HG02884 (cell line): Measurements from ENCODE around the gene JCAD.

ENCODE experiments used
- ATAC-seq: cut with Tn5 transposase; IDR thresholded peaks from one replicate; pipeline ENCODE4 v1.9.1; 2021; ENCODE audit warnings: mild to moderate bottlenecking, moderate library complexity; ENCODE audit not compliant: unreplicated experiment

Gene JCAD

DNA sequence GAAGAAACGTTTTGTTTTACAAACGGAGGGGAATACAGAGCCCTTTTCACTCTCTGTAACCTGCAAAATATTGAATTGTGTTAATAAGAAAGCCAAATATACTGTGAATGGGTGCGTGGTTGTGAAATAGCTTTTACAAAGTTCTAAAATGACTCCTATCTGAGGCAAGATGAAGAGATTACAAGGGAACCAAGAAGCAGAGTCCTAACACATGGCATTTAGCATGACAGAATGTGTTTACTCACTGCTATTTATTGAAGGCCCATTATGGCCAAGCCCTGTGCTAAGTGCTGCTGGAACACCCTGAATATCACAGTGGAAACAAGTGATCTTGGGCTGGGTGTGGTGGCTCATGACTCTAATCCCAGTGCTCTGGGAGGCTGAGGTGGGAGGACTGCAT, 12.9 kb downstream of the JCAD start:
- no peak for ATAC-seq

DNA sequence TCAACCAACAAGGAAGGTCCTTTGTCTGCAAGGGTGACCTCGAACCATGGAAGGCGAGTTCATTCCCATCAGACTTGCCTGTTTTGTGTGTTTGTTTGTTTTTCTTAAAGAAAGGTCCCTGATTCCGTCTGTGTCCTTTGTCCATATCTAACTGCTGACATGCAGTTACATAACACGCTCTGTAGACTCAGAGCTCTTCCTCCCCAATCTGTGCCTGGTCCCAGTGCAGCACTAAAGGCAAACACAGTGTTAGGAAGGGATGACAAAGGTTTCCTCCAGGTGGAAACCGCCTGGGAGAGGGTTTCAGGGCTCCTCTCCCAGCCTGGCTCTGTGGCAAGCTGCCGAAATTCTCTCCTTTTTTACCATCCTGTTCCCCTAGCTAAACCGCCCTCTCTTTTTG, 13.4 kb downstream of the JCAD start:
- no peak for ATAC-seq

DNA sequence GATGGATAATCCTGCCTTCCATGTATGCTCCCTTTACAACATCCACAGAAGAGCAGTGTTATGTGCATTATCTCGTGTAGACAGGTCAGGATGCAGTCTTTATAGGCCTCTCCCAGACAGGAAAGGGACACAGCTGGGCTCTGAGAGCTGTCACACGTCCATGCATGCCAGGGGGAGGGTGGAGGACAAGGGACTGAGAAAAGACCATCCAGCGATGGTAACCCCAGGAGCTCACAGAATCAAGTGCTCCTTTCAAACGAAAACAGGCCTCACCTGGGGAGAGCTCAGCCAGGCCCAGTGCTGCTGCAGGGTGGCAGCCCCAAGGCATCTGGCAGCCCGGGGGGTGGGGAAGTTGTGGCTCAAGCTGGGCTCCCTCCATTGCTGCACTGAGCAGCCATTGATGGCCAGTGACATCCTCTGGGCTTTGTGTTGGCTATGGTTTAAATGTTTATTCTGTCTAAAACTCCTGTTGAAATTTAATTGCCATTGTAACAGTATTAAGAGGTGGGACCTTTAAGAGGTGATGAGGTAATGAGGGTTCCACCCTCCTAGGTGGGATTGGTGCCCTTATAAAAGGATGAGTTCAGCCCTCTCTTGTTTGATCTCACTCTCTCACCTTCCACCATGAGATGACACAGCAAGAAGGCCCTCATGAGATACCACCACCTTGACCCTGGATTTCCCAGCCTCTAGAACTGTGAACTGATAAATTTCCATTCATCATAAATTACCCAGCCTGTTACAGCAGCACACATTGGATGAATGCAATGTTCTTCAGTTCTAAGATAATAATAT, 15.7 kb downstream of the JCAD start:
- no peak for ATAC-seq

DNA sequence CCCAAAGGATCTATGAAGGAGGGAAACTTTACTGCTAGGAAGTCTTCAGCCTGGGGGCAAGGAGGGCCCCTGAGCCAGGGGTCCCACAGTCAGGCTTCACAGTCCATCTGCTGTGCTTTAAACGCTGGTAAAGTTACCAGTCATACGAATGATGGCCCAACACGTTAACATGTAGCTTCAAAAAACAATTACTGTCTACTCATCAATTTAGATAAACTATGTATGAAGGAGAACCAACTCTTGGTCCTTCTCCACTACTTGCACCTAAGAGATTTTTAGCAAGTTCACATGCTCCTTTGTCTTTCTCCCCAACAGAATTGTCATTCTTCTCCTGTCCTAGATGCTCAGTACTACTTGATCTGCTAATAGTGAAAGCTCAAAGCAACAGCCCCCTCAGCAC, 16.6 kb downstream of the JCAD start:
- ATAC-seq, result no peak

DNA sequence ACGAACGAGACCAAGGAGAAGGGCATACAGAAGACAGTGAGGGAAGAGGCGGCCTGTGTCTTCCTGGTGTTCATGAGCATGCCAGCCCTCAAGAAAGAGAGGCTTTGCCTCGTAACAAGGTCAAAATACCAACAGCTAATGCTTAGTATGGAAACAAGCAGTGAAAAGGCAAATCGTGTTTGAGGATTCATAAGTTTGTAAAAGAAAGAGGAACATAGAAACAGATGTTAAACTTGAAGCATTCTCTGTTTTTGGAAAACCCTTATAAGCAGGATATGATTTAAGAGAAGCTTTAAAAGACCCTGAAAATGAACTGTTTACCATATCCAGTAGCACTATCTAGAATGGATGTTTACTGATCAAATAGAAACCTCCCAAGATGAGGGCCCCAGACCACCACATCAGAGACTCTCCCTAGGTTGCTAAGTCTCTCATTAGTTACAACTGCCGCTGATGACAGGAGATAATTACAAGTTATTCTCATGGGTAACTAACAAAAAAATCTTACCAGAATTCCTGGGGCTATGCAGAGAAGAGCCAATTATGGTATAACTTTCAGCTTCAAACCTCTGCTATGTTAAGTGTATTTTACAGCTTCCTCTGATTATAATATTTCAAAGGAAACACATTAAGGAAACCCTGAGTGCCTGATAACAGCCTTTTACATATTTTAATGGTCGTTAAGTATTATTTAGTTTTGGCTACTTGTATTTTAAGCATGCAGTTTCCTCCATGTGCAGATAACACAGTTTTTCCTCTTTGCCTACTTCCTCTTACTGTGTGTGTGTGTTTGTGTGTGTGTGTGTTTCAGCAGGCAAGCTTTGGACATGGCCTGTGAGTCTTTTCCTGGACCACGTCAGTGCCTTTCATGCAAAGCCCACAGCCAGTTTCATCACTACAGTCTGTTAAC, 17.9 kb downstream of the JCAD start:
- ATAC-seq, result no peak

DNA sequence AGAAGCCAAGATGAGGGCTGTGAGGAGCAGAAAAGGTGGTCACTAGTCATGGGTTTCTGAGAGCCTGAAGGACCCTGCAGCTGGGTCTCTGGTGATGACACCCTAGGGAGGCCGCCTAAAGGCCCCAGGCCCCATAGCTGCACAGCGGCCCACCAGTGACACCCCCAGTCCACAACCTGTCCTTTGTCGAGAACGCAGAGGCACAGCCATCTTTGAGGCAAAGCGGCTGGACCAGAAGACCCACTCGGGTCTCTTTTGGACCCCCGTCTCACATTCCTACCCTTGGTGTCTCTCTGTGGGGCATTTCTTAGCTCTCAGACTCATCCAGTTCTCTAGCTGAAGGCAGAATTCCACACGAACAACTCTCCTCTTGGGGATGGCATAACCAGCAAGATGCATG, 18.8 kb downstream of the JCAD start:
- ATAC-seq, result no peak

DNA sequence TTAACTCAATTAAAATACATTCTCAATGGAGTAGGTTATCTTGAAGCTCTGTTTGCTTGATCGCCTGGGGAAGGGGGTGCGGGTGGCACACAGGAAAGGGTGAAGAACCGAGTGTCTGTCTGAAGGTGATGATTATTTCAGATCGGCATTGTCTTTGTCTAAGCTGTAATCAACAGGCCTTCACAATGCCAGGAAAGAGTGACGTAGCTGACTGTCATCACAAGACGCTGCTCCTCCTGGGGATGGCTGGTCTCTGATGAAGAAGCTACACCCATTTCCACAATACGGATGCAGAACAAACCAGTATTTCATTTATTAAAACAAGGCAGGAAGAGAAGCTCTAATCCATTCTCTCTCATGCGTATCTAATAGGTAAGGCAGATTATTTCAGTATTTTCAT, 19.4 kb downstream of the JCAD start:
- no peak for ATAC-seq

DNA sequence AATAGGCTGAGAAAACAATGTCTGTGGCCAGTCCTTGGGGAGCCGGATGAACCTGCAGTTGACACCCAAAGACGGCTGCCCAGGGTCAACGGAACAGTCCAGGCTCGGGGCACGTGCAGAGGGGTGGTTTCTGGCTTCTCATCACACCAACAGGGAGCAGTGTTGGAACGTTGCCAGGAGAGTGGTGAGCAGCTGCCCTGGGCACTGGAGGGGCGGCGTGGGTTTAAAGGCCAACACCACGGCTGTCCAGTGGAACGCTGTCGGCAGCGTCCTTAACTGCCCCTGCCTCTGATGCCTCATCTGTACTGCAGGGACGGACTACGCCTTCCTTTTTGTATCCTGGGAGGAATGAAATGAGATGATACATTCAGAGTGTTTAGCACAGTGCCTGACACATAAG, 19.8 kb downstream of the JCAD start:
- no peak for ATAC-seq

DNA sequence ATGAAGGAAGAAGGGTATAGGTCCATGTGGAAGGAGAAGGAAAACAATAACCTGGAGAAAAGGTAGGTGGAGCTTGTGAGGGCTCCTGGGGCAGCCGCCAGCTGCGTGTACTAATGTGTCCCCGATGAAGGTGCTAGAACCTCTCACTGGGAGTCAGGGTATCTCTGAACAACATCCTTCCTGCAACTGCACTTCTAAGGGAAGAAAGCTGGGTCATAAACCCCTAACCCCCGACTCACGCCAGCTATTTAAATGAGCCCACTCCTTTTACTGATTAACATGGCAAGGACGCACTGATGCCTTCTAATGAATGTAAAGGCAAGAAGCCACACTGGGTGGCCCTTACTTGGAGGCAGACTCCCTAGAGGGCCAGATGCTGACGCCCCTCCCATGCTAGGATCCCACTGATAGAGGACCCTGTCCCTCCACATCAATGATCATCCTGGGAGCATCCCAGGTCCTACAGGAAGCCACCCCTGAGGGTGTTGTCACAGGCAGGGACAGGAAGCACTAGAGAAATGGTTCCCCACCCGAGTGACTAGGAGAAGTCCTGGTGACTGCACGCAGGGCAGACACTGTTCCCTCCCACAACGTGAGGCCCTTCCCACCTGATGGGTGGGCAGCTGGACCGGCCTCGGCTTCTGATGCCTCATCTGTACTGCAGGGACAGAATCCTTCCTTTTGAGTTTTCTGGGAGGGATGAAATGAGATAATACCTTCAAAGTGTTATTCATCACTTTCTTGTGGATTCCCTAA, 20.4 kb downstream of the JCAD start:
- ATAC-seq, result no peak

DNA sequence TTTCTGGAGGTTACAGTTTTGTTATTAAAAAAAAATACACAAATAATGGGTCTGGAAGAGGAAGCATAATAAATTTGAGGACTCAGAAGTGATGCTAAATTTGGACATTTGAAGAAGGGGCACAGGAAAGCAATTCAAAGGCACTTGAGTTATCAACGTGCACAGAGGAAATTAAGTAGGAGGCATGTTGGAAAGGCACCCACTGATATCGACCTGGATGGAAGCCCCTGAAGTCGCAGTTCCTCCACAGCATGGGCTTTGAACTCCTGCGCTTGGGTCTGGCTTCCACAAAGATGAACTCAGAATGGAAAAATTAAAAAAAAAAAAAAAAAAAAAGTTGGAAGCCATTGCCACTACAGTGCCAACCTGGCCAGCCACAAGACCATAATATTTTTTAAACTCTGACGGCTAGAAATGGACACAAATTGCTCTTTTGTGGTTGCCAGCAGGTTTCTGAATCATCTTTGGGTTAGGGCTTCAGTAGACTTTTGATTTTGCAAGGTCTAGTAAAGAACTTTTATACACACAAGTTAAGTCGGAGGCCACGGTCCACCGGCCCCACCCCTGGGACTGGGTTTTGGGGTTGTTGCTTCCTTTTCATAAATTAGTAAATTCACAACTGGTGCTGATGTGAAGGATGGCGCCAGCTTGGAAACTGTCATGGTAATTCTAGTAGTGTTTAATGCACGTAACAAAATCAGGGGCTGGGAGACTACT, 21.6 kb downstream of the JCAD start:
- ATAC-seq, result no peak

DNA sequence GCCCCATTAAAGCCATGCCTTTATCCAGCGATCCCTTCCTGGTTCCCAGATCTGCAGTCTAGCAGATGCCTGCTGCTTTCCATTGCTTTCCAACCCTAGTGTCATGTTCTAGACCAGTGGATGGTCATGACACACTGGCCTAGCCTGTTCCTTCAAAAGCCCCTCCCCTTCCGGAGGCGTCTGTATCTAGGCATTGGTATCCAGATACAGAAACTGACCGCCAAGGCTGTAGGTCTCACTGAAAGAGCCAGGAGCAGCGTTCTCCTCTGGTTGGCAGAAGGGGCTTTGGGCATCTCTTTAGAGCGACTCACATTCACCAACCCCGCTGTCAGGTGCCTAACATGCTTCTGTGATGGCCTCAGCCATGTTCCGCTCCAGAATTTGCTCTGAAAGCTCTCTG, 22.6 kb downstream of the JCAD start:
- no peak for ATAC-seq

DNA sequence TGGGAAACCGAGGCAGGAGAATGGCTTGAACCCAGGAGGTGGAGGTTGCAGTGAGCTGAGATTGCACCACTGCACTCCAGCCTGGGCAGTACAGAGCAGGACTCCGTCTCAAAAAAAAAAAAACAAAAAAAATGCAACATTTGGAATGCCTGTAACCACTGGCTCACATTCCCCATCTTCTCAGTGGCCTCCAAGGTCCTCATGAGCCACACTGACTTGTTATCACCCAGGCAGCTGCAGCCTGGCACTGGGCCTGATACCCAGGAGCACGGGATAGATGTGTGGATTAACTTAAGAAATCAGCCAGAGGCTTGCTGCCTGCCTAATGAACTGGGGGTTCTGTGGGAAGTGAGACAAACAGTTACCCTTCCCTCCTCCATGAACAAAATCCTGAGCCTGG, 23.0 kb downstream of the JCAD start:
- no peak for ATAC-seq

DNA sequence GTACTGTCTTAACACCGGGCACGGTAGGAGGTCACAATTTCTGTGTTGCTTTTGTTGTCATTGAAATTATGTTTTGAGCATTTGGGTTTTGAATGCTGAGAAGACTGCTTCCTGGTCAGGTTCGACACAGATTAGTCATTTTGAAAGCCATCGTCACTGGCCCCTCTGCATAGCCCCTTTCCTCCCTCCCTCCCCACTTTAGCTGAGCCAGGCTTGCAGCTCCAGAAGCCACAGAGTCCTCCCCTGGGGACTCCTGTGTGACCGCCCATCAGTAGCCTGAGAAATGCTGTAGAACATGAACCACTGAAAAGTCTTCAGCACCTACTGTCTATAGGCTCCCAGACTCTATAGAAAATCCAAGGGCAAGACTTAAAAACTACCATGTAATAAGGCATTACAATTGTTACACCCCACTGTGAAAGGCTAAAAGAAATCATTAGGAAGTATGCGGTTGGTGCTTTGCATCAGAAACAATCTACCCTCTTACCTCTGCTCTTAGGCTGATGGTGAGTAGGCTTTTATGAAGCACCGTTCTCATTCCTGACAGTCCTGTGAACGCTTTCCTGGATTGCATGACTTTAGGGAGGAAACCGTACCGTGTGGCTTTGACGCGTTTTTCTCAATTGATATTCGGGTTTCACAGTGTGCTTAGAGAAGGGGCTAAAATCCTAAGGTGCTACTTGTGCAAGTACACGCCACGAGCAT, 24.8 kb downstream of the JCAD start:
- peak; percentile 80 for ATAC-seq

DNA sequence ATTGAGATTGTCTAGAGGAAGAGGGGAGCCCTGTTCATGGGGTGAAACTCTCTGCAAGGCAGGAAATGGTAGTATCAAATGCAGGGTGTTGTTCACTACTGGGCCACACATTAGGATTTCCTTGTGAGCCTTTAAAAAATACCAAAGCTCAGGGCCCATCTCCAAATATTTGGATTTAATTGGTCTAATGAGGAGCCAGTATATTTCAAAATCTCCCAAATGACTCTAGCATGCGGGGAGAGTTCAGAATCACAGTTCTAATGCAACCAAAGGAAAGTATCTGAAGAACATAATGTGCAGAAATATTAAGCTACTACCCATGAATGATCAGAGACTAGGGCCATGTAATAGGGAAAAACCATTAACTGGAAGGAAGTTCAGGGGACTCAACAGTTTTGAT, 27.3 kb downstream of the JCAD start:
- ATAC-seq, result no peak

DNA sequence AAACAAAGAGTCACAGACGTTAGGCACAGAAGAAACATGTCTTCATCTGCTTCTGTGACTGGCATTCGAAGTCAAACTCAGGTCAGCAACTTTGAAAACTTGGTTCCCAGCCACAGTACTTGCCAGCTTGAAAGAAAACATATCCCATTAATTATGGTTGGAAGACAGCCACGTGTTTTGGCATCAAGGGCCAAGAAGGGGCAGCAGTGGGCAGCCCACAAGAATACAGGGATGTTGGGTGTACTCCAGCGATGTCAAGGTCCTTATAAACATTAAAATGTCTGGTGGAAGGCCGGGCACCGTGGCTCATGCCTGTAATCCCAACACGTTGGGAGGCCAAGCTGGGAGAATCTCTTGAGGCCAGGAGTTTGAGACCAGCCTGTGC, 29.5 kb downstream of the JCAD start:
- no peak for ATAC-seq

DNA sequence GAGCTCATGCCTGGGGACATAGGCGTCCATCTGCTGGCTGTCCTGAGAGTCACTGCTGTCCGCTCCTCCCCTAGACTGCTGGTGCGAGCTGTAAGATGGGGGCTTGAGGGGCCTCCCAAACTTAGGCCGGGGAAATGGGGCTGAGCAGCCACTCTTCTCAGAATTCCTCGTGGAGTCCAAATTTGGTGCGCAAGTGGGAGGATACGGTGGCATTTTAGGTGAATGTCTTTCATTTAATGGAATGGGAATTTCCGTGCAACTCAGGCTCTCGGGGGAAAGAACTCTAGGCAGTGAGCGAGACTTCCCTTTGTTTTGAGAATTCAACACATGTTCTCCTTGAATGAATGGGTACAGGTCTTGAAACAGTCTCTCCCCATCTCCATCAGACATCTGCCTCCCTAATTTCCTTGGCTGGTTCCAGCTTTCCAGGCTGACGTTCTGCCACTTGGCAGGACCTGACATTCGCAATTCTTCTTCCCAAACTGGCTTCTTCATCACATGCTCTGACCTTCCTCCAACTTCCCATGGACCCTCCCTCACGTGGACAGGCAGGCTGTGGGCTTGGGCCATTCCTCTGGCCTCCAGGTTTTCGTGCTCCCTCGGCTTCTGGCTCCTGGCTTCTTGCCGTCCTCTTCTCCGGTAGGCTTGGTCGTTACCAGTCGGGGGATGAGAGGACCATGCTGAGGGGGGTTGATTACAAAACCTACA, 30.1 kb downstream of the JCAD start:
- no peak for ATAC-seq

DNA sequence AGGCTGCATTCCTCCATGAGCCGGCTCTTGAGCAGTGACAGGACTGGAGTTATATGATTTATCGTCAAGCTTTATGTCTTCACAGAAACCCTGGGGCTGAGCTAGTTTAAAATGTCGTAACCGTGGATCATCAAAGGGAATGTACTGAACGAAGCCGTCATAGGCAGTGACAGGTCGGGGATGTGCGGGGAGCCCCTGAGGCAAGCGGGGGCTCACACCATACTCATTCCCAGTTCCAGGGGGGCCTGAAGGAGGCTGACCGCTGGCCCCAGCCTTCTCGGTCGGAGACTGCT, 30.7 kb downstream of the JCAD start:
- ATAC-seq, result no peak

DNA sequence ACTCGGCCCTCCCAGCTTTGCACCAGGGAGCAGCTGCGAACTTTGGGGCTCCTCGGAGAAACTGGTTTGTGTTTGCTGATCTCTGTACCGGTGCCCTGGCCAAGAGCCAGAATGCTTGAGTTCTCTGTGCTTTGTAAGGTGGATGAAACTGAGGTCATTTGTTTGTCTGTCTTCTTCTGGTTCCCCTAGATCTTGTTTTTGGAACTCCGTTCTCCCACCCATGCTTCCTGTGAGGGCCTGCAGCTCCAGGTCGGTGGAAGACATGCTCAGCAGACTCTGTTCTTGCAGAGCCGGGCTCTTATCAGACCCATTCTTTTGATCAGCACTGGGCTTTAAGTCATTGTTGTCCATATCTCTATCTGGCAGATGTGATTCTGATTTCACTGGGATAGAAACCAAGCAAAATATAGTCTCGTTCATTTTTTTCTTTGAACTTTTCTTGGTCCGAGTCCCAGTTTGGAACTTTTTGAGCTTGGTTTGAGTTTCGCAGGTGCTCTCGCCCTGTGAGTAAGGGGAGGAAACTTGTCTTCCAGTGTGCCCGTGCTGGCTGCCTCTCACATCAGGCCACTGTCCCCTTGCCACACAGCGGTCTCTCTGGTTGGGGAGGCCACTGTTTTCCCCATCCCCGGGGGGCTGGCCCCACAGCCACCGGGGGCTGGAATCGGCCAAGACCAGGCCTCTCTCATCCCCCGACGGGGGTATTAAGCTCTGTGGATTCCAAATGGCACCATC, 31.2 kb downstream of the JCAD start:
- ATAC-seq, result no peak
